GM18951 (cell line): ENCODE measurements around the gene IGSF3.

Experiments
- POLR2A ChIP-seq: IDR thresholded peaks from 4 replicates; pipeline ENCODE4 v1.6.1; 2011; ENCODE audit warnings: mild to moderate bottlenecking; ENCODE audit not compliant: insufficient read length, insufficient read depth; ENCODE audit errors: extremely low read depth
- in situ Hi-C: fragments of 300-500 bp; cut with MboI; formaldehyde crosslinking; loops from one replicate; pipeline ENCODE4 v1.12.0; 2022; ENCODE audit warnings: low sequenced_read_pairs, mixed read lengths, inconsistent platforms; ENCODE audit not compliant: unreplicated experiment

The IGSF3 gene

DNA sequence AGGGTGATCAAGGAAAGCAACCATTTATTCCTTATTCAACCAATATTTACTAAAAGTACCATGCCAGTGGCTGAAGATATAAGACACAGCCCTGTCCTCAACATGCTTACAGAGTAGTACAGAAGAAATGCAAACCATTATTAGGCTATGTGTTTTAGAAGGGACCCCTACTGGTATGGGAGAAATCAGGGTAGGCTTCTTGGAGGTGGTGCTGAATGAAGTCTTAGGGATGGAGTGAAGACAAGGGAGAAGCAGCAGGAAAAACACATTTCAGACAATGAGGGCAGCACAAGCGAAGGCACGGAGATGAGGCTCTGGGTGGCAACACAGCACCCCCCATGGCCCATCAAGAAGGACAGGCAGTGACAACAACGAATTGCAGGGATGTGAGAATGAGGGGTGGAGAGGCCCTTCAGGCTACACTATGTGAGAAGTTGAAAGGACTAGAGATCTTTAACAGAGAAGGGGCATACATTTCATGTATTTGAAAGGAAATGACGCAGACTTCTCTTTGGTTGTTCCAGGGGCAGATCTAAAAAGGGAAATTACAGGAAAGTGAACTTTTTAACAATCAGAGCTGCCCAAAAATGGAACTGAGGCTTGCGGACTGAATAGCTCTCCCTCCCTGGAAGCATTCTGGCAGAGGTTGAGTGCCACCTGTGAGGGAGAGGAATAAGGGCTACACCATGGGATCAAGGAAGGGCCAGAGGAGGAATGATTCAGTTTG, 79.9 kb downstream of the IGSF3 start:
- in situ Hi-C loops, result loop anchor here (10.0 kb wide), 1 partner anchor 87 kb away; no protein-coding TSS in a partner anchor
- no peak for TF ChIP-seq POLR2A

GRCh38 chr1:116586741-116587143, 80.8 kb downstream of the IGSF3 start:
- TF ChIP-seq POLR2A, result no peak
- in situ Hi-C loops, result loop anchor here (10.0 kb wide), 1 partner anchor 88 kb away; no protein-coding TSS in a partner anchor

- no peak for TF ChIP-seq POLR2A
- in situ Hi-C loops, result loop anchor here (10.0 kb wide), 1 partner anchor 89 kb away; no protein-coding TSS in a partner anchor
These were observed 81.6 kb downstream of the IGSF3 start for GRCh38 chr1:116585886-116586285.

DNA sequence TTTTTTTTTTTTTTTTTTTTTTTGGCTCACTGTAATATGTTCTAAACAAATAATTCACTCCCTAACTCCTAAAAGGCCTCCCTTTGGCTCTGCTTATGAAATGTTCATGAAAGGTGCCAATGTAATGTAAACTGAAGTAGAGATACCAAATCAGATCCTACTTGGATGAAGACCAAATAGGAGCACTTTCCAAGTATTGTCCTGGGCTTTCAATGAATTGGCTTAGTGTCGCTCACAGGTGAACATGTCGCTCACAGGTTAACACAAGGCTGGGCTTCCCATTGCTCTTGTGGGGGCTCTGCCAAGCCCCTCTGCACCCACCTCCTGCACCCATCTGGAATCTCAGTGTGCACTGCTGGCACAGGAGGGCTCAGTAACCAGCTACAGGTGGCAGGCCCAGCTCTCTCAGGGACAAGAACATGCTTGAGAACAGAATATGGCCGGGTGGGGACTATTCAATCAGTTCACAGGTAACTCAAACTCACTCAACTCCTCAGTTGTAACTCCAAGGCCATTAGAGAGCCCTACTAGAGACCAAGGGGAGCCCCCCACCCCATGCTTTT, 86.1 kb downstream of the IGSF3 start:
- TF ChIP-seq POLR2A, result no peak
- in situ Hi-C loops, result loop anchor here (10.0 kb wide), 1 partner anchor 93 kb away; no protein-coding TSS in a partner anchor

- no peak for TF ChIP-seq POLR2A
- in situ Hi-C loops, result loop anchor here (10.0 kb wide), 1 partner anchor 94 kb away; no protein-coding TSS in a partner anchor
These were observed 86.8 kb downstream of the IGSF3 start for GRCh38 chr1:116580446-116581322.

DNA sequence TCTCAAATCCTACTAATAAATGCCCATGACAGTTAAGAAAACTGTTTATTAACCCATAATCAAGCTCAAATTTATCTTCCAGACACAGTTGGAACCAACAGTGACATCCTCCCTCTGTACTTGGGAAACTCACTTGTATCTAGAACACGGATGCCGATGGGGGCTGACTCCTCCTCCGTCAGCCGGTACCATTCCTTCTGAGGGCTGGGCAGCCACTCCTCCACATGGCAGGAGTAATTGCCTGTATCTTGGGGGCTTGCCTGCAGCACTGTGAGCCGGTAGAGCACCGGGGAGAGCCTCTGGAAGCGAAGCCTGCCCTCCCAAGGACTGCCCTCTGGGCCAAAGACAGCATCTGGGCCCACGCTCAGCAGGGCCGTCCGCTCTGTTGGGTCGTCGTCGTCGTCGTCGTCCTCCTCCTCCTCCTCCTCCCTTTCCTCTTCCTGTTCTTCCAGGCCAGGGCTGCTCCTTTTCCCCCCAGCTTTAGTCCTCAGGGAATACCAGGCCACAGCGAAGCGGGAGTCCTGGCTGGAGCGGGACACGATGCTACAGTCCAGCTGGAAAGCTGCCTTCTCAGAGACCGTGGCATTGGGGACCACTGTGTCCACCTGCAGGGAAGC, 88.2 kb downstream of the IGSF3 start:
- no peak for TF ChIP-seq POLR2A
- in situ Hi-C loops, result loop anchor here (10.0 kb wide), 1 partner anchor 475 kb away; no protein-coding TSS in a partner anchor

DNA sequence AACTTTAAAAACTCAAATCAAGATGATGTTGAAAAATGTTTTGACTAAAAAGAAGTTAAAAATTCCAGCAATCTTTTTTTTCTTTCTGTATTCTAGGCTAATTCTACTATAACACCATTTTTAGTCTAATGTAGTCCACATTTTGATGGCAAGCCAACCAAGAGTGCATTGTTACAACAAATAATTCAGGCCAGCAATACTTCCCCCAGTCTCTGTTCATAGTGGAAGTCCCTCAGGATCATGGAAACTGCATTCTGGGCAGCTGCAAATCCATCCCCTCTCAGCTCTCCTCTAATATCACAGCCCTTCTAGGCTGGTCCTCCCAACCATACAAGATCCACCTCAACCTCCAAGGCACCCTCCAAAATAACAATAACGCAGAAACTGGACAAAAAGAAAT, 89.0 kb downstream of the IGSF3 start:
- in situ Hi-C loops, result loop anchor here (10.0 kb wide), 1 partner anchor 476 kb away; no protein-coding TSS in a partner anchor
- no peak for TF ChIP-seq POLR2A

DNA sequence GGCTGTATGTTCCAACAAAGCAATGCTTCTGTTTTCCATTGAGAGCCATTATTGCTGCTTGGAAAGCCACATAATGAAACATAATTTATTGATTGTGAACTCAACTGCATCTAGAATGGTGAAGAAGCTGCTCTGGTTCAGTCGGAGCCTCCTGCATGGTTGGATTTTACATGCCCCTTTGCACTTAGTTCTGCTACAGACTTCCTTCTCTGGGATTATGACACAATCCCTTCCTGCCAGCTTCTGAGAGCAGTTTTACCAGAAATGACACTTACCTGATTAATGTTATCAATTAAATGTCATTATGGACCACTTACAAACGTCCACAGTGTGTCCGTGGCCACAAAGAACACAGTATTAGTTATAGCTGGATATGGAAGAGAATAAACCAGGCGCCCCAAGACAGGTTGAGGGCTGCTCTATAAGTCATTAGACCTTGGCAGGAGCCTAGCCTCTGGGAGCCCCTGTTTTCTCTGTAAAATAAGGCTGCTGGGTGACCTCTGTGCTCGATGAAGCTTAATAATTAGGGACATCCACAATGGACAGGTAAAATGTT, 89.7 kb downstream of the IGSF3 start:
- no peak for TF ChIP-seq POLR2A
- in situ Hi-C loops, result loop anchor here (10.0 kb wide), 1 partner anchor 477 kb away; no protein-coding TSS in a partner anchor

- TF ChIP-seq POLR2A, result no peak
- in situ Hi-C loops, result loop anchor here (10.0 kb wide), 1 partner anchor 480 kb away; no protein-coding TSS in a partner anchor
These were observed 92.8 kb downstream of the IGSF3 start for GRCh38 chr1:116574581-116575291.

DNA sequence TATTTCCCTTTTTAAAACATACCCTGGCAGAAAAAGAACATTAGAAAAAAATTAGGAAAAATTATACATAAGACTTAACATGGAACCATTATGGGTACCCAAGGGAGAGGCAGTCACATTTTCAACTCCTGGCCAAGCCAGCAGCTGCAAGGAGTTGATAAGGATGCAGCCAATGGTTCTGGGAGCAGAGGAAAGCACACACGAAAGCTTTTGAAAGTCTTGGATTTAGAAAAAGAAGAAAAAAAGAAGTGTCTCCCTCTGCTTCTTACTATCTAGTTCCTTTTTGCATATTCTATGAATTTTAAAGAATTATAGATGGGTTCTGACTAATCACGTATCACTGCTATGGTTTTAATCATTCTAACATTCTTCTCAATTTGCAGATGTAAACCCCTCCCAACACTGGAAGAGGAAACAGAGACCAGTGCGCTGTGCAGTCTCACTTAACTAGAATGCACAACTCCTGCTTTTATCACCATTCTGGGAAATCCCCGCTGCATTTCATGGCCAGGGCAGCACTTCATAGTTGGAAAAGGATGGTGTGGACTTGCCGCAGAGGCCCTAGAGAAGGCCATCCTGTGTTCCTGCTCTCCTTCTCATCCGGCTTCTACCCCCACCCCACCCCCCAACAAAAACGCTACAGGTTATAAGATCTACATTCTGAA, 94.0 kb downstream of the IGSF3 start:
- TF ChIP-seq POLR2A, result no peak
- in situ Hi-C loops, result loop anchor here (10.0 kb wide), 1 partner anchor 481 kb away; no protein-coding TSS in a partner anchor

- TF ChIP-seq POLR2A, result no peak
- in situ Hi-C loops, result loop anchor here (10.0 kb wide), 1 partner anchor 482 kb away; no protein-coding TSS in a partner anchor
These were observed 94.6 kb downstream of the IGSF3 start for GRCh38 chr1:116572771-116573430.

DNA sequence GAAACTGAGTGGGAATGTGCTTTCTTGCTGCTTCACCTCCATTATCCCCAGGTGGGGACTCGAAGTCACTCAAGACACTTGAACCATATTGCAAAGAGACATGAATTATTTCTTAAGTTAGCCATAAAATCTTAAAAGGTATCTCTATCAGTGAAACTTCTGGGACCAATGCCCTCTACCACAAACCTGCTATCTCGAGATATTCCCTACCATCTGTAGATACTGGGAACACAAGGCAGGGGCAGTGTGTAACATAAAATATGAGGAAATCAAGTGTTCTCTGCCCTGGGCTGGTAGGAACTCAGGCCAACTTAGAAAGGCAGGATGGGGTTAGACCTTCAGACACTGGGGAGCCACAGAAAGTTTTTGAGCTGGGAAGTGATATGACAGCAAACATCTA, 95.4 kb downstream of the IGSF3 start:
- TF ChIP-seq POLR2A, result no peak
- in situ Hi-C loops, result loop anchor here (10.0 kb wide), 1 partner anchor 483 kb away; no protein-coding TSS in a partner anchor
